ENCODE results near the gene CNGB1. TPM values are rescaled to one million over a fixed set of nuclear protein-coding genes. Genes with fewer than 3 reads are reported as not detected.

Gene CNGB1
- total and polyA plus RNA-seq, 8 donors, result 0.03 to 0.23 (median 0.14) TPM; not detected in 1

DNA sequence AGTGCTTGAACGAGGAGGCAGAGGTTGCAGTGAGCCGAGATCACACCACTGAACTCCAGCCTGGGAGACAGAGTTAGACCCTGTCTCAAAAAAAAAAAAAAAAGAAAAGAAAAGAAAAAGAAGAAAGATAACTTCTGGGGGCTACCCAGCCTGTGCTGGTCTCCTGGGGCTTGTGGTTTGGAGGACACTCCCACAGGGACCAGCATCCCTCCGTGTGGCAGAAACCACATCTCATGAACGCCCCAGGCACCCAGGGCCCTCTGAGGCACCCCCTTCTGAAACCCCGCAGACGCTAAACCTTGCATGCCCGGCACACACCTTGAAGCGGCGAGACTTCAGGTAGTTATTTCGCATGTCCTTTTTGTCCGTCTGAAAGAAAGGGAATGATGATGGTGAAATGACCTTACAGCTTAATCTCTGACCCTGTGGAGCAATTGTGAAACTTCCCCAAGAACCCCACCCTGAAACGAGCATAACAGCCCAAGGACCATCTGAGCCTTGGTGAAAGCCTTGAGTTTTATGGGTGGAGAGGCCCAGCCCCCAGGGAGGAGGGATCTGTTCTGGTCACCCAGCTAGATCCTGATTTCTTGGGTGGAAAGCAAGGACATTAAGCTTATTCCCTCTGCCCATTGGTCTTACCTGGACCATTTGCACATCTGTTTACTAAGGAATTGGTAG, 55.0 kb downstream of the CNGB1 start:
- no peak overlapping the region for H3K4me3 ChIP-seq
- intact Hi-C loops (cut with DNase I), result no loop called here
- TF ChIP-seq, protein P1, sequence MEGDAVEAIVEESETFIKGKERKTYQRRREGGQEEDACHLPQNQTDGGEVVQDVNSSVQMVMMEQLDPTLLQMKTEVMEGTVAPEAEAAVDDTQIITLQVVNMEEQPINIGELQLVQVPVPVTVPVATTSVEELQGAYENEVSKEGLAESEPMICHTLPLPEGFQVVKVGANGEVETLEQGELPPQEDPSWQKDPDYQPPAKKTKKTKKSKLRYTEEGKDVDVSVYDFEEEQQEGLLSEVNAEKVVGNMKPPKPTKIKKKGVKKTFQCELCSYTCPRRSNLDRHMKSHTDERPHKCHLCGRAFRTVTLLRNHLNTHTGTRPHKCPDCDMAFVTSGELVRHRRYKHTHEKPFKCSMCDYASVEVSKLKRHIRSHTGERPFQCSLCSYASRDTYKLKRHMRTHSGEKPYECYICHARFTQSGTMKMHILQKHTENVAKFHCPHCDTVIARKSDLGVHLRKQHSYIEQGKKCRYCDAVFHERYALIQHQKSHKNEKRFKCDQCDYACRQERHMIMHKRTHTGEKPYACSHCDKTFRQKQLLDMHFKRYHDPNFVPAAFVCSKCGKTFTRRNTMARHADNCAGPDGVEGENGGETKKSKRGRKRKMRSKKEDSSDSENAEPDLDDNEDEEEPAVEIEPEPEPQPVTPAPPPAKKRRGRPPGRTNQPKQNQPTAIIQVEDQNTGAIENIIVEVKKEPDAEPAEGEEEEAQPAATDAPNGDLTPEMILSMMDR (IDR thresholded peaks at IDR 0.05), result no peak
- ATAC-seq (no peak), DNase-seq (no peak)
- no peaks in the 10 kb centered on the region for H3K9me3 ChIP-seq
- H3K27me3 ChIP-seq, result no peaks in the 10 kb centered on the region
- H3K4me1 ChIP-seq, result no peaks in the 10 kb centered on the region
- no peaks in the 10 kb centered on the region for H3K36me3 ChIP-seq
- H3K27ac ChIP-seq, result no peak overlapping the region

DNA sequence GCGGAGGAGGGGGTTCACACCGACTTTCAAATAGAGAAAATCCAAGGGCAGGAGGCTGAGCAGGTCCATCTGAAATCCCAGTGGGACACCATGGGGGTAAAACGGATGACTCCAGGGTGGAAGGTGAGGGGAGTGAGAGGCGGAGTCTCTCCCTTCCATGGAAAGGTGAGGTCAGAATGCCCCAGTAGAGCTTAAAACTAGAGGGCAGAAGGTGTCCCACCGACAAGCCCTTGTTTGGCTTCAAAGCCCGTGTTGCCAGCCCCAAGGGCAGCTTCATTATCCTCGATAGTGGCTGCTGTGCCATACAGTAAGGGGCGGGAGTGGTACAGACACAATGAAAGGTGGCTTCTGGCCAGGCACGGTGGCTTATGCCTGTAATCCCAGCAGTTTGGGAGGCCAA, 55.7 kb downstream of the CNGB1 start:
- no peaks in the 10 kb centered on the region for H3K9me3 ChIP-seq
- no peaks in the 10 kb centered on the region for H3K27me3 ChIP-seq
- H3K36me3 ChIP-seq, result no peaks in the 10 kb centered on the region
- H3K4me1 ChIP-seq, result no peaks in the 10 kb centered on the region
- no peak overlapping the region for H3K4me3 ChIP-seq
- TF ChIP-seq, protein P1 (IDR thresholded peaks at IDR 0.05), result no peak
- no peak overlapping the region for H3K27ac ChIP-seq
- intact Hi-C loops (cut with DNase I), result no loop called here
- no peak for DNase-seq
- no peak for ATAC-seq

DNA sequence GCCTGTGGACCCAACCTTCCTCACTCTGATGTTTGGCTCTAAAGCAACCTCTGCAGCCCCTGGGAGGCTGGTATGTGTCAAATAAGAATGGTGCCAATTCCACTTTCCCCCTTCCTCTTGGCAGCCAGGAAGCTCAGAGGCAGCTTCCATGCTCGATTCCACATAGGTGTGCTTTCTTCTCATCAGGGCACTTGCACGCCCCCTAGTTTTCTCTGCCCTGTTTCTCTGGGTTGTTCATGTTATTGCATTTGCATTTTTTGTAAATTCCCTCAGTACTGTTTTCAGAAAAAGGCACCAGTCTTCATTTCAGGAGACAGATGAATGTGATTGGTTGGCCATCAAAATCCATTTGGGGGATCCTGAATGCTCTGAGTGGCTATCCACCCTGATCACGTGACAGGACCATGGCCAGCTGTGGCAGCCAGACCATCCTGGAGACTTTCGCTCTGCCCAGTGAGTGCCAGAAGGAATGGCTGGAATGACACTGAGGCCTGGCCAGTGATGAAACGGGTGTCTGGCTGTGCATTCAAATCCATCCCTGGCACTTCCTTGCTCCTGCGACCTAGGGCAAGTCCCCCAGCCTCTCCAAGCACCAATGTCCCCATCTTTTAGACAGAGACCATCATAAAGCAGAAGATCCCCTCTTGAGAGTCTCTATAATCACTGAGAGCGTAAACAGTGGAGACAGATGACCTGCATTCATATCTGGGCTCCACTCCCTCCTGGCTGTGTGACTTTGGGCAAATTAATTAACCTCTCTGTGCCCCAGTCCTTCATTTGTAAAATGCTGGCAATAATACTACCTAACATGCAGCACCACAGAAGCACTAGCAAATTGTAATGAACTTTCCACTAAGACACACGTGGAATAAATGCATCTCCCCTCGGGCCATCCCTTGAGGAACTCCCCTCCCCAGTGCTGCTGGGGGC, 56.4 kb downstream of the CNGB1 start:
- TF ChIP-seq, protein P1 (IDR thresholded peaks at IDR 0.05), result no peak
- no peak overlapping the region for H3K4me3 ChIP-seq
- no peaks in the 10 kb centered on the region for H3K9me3 ChIP-seq
- ATAC-seq, result no peak
- H3K4me1 ChIP-seq, result no peaks in the 10 kb centered on the region
- H3K27me3 ChIP-seq, result no peaks in the 10 kb centered on the region
- DNase-seq, result no peak
- no peaks in the 10 kb centered on the region for H3K36me3 ChIP-seq
- intact Hi-C loops (cut with DNase I), result no loop called here
- H3K27ac ChIP-seq, result no peak overlapping the region

DNA sequence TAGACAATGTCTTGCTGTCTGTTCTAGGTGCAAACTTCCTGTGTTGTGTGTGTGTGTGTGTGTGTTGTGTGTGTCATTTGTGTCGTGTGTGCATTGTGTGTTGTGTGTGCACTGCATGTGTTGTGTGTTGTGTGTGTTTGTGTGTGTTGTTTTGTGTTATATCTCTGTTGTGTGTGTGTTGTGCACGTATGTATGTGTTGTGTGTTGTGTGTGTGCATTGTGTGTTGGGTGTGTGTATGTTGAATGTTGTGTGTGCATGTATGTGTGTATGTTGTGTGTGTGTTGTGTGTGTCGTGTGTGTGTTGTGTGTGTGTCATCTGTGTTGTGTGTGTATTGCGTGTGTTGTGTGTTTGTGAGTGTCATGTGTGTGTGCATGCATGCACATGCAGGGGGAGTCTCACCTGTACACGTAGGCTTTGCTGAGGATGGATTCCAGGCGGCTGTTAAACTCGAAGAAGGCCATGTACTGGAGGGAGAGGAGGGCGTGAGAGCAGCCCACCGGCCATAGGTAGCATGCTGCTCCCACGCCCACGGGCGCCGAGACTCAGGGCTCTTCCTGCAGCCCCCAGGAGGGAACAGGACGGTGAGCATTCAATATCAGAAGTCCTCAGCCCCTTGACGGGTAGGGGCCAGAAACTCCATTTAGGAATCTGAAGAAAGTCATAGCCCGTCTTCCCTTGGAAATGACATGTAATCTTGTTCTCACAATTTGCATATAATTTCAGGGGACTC, 58.2 kb downstream of the CNGB1 start:
- no peaks in the 10 kb centered on the region for H3K4me1 ChIP-seq
- TF ChIP-seq, protein P1 (IDR thresholded peaks at IDR 0.05), result no peak
- H3K36me3 ChIP-seq, result no peaks in the 10 kb centered on the region
- H3K27ac ChIP-seq, result no peak overlapping the region
- no peak overlapping the region for H3K4me3 ChIP-seq
- no peak for ATAC-seq
- intact Hi-C loops (cut with DNase I), result no loop called here
- no peak for DNase-seq
- no peaks in the 10 kb centered on the region for H3K9me3 ChIP-seq
- H3K27me3 ChIP-seq, result no peaks in the 10 kb centered on the region

DNA sequence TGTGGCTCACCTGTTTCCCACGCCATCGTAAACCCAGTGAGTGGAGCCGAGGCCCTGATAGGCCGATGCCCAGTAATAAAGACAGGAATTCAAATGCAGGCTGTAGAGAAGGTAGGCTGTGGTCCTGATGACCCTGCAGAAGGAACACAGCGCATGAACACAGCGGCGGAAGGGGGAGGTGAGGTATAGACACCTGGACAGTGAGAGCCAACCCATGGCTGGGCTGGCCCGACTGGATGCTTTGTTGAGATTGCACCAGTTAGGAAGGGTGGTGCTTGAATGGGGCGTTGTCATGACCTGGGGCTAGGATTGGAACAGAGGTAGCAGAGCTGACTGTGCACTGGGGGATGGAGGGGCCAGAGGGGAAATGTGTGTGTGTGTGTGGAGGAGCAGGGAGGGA, 59.2 kb downstream of the CNGB1 start:
- intact Hi-C loops (cut with DNase I), result no loop called here
- TF ChIP-seq, protein P1 (IDR thresholded peaks at IDR 0.05), result no peak
- Histone ChIP-seq H3K27ac (no peak overlapping the region), H3K36me3 (no peaks in the 10 kb centered on the region), H3K27me3 (no peaks in the 10 kb centered on the region), H3K9me3 (no peaks in the 10 kb centered on the region), H3K4me1 (no peaks in the 10 kb centered on the region), H3K4me3 (no peak overlapping the region)
- ATAC-seq (no peak), DNase-seq (no peak)

Measured in left lung (tissue), 10 donors.